HG03469 (cell line): Measurements from ENCODE around the gene JPH2.

Source experiments
- ATAC-seq: cut with Tn5 transposase; IDR thresholded peaks from one replicate; pipeline ENCODE4 v1.9.1; 2021; ENCODE audit warnings: mild to moderate bottlenecking, moderate library complexity, moderate number of reproducible peaks; ENCODE audit not compliant: unreplicated experiment

JPH2 gene

GRCh38 chr20:44160133-44160532 lies 26.9 kb downstream of the JPH2 start:
- no peak for ATAC-seq

DNA sequence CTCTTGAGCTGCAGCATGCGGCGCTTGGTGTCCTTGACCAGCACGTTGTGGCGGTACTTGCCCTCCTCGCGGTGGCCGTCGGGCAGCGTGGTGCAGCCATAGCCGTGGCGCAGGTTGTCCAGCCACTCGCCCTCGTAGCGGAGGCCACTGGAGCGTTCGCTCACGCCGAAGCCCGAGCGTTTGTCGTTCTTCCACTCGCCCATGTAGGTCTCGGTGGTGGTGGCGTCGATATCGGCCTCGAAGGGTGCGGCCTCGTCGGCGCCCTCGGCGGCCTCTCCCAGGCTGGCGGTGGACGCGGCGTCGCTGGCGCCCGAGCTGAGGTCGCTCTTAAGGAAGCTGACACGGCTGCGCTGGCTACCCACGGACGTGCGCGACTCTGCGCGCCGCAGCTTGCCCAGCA lies 27.3 kb downstream of the JPH2 start:
- no peak for ATAC-seq

- no peak for ATAC-seq
These were observed 27.9 kb downstream of the JPH2 start for GRCh38 chr20:44159125-44159524.

DNA sequence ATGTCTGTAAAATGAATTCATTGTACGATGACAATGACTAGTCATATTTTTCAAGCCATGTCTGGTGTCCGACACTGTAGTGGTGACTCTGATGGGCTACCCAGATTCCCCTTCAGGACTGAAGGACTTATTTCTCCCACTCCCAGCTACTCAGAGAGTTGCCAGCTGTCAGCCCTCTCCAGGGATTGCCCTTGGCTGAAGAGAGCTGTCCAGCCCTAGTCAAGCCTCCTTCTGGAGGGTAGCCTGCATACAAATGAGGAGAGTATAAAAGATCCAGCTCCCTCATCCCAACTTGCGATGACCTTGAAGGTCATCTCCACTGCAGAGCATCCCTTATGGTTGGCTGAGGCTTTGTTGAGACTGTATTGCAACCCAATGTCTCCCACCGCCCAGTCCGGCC lies 29.9 kb downstream of the JPH2 start:
- no peak for ATAC-seq

DNA sequence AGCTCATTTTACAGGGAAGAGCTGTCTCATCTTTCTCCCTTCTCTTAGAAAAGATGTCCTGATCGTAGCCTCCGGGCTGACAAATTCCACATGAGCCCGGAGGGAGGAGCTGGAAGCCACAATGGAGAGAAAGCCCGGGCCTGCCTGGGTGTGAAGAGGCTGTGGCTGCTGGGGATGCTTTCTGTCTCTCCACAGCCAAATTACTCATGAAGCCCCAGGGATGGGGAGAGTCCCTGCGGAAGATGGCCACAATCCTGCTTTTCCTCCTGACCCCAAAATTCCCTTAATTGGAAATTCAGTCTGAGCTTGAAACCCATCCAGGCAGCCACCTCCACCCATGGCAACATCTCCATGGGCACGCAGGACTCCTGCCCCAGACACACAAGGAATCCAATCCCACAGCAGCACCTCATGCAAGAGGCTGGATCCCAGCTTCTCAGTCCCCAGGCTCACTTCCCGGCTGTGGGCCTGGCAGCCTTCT lies 32.4 kb downstream of the JPH2 start:
- no peak for ATAC-seq

DNA sequence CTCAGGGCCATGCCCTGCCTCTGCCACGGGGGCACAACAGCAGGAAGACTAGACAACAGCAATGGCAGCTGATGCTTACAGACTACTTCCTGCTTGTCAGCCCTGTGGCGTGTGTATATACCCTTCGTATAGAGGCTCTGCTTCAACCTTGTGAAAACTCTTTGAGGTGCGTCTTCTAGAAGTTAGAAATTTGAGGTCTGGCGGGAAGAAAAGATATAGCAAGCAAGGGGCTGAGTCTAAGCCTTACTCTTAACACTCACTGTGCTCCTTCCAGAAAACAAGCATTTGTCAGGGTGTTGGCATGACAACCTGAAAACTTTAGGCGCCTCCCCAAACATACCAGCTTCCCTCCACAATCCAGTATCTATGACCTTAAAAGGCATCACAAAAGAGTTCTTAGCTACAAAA lies 33.3 kb downstream of the JPH2 start:
- ATAC-seq: no peak

GRCh38 chr20:44151621-44152416 lies 35.2 kb downstream of the JPH2 start:
- no peak for ATAC-seq

DNA sequence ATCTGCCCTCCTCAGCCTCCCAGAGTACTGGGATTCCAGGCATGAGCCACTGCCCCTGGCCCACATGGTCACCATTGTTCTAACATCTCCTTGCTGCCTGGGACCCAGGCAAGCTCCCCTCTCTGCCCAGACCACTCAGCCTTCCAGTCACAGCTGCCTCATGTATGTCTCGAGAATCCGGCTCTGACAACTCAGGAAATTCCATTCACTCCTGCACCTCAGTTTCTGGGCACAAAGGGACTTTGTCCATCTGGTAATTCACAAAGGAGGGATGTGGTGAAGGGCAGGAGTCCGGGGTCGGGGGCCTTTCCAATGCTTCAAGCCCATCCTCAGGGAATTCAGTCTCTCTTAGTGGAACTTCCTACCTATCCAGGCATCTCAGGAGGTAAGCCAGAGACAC lies 40.7 kb downstream of the JPH2 start:
- no peak for ATAC-seq

- no peak for ATAC-seq
These were observed 41.7 kb downstream of the JPH2 start for GRCh38 chr20:44145131-44145775.

DNA sequence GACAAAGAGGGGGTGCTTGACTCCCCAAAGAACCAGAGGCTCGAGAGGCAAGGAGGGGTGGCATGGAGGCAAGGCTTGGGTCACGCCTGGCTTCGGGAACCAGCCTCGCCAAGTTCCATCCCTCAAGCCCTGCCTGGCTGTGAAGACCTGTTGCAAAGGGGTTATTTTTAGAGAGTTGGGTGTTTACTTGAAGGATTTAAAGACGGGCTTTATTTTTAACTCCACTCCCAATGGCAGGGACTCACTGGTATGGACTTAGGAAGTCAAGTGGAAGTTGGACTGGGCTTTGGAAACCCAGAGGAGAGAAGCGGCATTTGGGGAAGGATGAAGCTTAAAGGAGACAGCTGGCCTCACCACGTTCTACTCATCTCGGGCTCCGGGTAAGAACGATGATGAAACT lies 43.1 kb downstream of the JPH2 start:
- ATAC-seq: no peak

- ATAC-seq: no peak
These were observed 44.6 kb downstream of the JPH2 start for GRCh38 chr20:44142413-44142812.

DNA sequence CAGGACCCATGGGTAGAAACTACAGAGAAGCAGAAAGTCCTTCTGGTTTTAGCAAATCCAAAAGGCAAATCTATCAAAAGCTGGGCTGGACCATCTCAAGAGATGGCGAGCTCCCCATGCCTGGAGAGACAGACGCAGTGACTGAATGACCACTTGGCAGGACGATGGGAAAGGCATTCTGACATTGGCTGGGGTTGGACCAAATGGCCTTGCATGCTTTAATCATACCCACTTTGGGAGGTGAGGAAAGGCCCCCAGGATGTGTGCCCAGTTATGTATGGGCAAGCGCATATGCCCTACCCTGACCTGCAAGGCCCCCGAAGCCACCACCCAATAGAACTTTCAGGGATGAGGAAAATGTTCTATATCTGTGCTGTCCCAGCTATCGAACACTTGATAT lies 45.1 kb downstream of the JPH2 start:
- ATAC-seq: no peak

DNA sequence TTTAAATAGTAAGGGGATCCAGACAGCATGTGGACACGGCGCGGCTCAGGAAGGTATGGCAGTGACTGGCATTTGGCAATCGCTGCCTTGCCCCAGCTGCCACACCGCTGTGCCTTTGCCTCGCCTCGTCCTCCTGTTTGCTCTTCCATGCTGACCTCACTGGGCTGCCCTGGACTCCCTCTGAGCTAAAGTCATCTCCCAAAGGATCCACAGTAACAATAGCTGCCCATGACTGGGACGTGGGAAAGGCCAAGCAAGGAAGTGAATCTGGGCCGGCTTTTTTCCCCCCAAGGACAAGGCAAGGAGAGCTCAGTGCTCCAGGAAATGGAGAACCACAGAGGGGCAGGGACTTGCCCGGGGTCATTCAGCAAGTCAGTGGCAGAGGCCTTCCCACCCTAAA lies 48.1 kb downstream of the JPH2 start:
- no peak for ATAC-seq

DNA sequence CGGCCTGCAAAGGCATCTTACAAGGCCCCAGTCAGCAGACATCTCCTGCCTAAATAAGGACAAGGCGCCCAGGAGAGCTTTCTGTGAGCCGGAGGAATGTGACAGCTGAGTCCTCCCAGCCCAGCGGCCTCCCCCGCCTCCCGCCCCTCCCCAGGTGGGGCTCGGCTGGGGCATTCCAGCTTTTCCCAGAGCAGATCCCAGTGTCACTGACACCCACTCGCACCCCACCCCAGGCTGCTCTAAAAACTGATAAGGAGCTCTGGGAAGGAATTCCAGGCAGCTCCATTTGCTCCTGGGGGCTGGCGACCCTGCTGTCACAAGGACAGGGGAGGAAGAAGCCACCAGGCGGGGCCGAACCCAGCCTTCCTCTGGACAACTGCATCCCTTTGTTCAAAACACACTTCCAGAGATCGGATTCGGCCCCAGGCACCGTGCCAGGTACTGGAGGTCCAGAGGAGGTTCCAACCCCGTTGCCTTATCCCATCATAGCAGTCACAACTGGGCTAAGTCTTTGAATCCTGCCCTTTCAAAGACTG lies 49.7 kb downstream of the JPH2 start:
- ATAC-seq: no peak

DNA sequence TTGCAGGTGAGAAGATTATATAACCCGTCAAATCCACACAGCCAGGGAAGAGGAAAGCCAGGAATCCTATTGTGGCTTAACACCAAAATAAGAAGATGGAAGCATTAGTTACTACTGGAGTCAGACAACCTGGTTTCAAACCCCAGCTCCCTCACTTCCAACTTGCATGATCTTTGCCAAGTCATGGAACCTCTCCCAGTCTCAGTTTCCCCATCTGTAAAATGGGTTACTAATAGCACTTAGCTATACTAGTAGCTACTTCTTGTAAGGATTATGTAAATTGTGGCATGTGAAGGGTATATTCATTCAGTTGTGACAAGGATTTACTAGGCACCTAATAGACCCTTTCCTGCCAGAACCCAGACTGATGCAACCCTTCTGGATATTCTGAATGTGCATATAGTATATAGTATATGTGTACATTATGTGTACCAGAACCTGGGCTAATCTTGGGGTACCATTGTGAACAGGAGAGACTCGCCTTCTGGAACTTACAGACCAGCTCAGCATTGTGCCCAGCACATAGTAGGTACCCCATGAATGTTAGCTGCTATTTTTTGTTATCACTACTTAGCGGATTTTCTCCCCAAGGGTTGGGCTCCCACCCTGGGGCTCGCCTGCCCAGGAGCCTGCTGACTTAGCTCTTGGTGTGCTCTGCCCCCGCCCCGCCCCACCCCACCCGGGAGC lies 50.3 kb downstream of the JPH2 start:
- no peak for ATAC-seq

- ATAC-seq: no peak
These were observed 51.4 kb downstream of the JPH2 start for GRCh38 chr20:44135417-44136204.

DNA sequence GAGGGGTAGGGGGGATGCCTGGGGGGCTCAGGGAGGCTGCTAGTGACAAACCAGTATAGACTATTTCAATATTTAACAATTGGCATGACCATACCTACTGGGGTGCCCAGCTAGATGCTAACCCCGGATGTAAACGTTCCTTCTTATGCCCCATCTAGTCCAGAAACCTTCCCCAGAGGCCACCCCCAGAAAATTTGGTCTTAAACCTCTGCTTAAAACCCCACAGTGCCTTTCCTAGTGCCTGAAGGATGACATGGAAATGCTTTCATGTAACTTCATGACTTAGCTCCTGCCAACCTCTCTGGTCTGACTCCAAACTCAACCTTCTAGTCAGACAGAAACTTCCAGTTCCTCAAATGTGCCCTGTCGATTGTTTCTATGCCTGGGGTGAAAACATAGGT lies 52.0 kb downstream of the JPH2 start:
- no peak for ATAC-seq

DNA sequence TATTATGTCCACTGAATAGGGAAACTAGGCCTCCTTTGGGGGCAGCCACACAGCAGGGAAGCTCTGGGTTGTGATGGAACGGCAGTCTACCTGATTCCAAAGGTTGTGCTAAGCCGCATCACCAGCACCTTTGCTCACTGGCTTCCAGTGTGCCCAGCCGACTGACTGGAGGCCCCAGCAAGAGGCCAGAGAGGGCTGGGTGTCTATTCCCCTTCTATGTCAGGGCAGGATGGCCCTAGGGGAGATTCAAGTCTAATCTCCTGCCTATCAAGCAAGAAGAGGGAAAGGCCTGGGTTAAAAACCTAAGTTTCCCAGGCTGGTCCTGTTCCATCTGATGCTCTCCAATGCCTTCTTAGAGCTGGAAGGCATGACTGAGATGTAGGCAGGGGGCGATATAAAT lies 53.6 kb downstream of the JPH2 start:
- no peak for ATAC-seq

GRCh38 chr20:44131704-44132103 lies 55.3 kb downstream of the JPH2 start:
- no peak for ATAC-seq

DNA sequence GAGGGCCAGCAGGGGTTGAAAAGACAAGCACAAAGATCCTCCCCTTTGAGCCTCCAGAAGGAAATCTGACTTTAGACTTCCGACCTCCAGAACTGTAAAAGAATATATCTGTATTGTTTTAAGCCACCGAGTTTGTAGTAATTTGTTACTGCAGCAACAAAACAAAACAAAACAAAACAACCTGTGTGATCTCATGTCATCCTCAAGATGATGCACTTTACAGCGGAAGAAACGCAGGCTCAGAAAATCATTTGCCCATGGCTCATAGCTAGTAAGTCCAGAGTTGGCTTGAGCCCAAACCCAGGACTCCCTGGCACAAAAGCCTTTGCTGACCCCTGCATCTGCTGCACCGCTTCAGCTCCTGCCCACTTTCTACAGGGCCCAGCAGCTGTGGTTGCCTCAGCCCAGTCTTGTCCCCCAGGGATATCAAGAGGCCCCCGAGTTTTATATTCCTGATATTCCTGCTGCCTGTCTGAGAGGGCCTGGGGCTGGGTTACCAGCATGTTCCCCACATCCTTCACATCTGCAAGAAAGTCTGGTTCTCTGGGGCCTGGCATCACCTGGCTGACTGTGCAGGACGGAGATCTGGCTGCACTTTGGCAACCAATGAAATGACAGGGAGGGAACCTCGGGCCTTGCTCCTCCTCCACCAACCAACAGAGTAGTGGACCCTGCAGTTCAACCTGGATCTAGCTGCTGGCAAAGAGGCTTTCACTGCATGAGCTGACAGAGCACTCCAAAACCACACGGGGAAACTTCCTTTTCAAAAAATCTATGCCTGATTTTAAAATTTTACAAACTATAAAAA lies 56.9 kb downstream of the JPH2 start:
- ATAC-seq: no peak
